Activated CD4-positive, alpha-beta T cell treated with anti-CD3 and anti-CD28 coated beads for 4 hours (primary cell): Measurements from ENCODE around the gene KRT74.

Source experiments
- DNase-seq, 2 donors: peaks; one replicate each; pipeline ENCODE4 v3.0.0-alpha.2; 2020

The KRT74 gene

GRCh38 chr12:52533686-52534470 lies 39.8 kb downstream of the KRT74 start:
- no peak for DNase-seq

GRCh38 chr12:52532636-52533035 lies 41.0 kb downstream of the KRT74 start:
- no peak for DNase-seq

GRCh38 chr12:52531566-52532300 lies 41.9 kb downstream of the KRT74 start:
- no peak for DNase-seq

- no peak for DNase-seq
These were observed 42.7 kb downstream of the KRT74 start for GRCh38 chr12:52530905-52531304.

- DNase-seq = no peak
These were observed 43.3 kb downstream of the KRT74 start for GRCh38 chr12:52530366-52530765.

- DNase-seq = no peak
These were observed 43.8 kb downstream of the KRT74 start for GRCh38 chr12:52529846-52530245.

GRCh38 chr12:52529417-52529816 lies 44.2 kb downstream of the KRT74 start:
- DNase-seq = no peak

GRCh38 chr12:52528641-52529143 lies 45.0 kb downstream of the KRT74 start:
- DNase-seq = no peak

GRCh38 chr12:52527121-52527800 lies 46.4 kb downstream of the KRT74 start:
- DNase-seq = no peak

GRCh38 chr12:52526511-52526951 lies 47.1 kb downstream of the KRT74 start:
- DNase-seq = no peak

GRCh38 chr12:52525661-52526499 lies 47.8 kb downstream of the KRT74 start:
- no peak for DNase-seq

- DNase-seq = no peak
These were observed 48.6 kb downstream of the KRT74 start for GRCh38 chr12:52524898-52525591.

GRCh38 chr12:52524241-52524897 lies 49.3 kb downstream of the KRT74 start:
- DNase-seq = no peak

GRCh38 chr12:52523824-52524223 lies 49.8 kb downstream of the KRT74 start:
- no peak for DNase-seq

GRCh38 chr12:52522346-52523011 lies 51.2 kb downstream of the KRT74 start:
- no peak for DNase-seq

GRCh38 chr12:52521568-52522266 lies 51.9 kb downstream of the KRT74 start:
- DNase-seq = no peak

- DNase-seq = no peak
These were observed 52.5 kb downstream of the KRT74 start for GRCh38 chr12:52521175-52521567.

GRCh38 chr12:52519826-52520662 lies 53.6 kb downstream of the KRT74 start, which contains the start of gene KRT5:
Gene KRT5 (minus strand): TSS chr12:52520394. CDS start chr12:52520296, 98 bp downstream.
- DNase-seq = no peak

- no peak for DNase-seq
These were observed 54.3 kb downstream of the KRT74 start for GRCh38 chr12:52519387-52519703.
